Small intestine (tissue), 7 donors: ENCODE data around the gene PRDM16. TPM values are rescaled to one million over a fixed set of nuclear protein-coding genes. Genes with fewer than 3 reads are reported as not detected.

Source experiments
- DNase-seq, 2 donors: peaks; one replicate each; pipeline versions ENCODE4 v3.0.0 to v3.0.0-alpha.2; 2013
- FAIRE-seq: peaks from 2 replicates; lab custom pipeline; 2012; peaks lifted over from hg19 to GRCh38; lab: Jason Lieb, UNC
- H3K27ac ChIP-seq, 3 donors: one replicate each; pipeline ENCODE4 v1.5.1; 2013; ENCODE audit warnings: low read length in 2 of 3, mild to moderate bottlenecking in 2 of 3, control low read depth in 1 of 3, inconsistent platforms in 1 of 3, low read depth in 1 of 3, moderate library complexity in 1 of 3
- H3K27me3 ChIP-seq, 3 donors: one replicate each; pipeline ENCODE4 v1.6.1; 2013; ENCODE audit warnings: low read length in 3 of 3, inconsistent platforms in 1 of 3; ENCODE audit not compliant: control insufficient read depth in 3 of 3, insufficient read depth in 3 of 3
- H3K36me3 ChIP-seq, 3 donors: one replicate each; pipeline ENCODE4 v1.6.1; 2013; ENCODE audit warnings: low read length in 3 of 3, inconsistent platforms in 1 of 3, low read depth in 1 of 3, mild to moderate bottlenecking in 1 of 3, moderate library complexity in 1 of 3; ENCODE audit not compliant: control insufficient read depth in 3 of 3, insufficient read depth in 2 of 3
- H3K4me1 ChIP-seq, 3 donors: one replicate each; pipeline ENCODE4 v1.6.1; 2013; ENCODE audit warnings: low read length in 2 of 3, inconsistent platforms in 1 of 3, low read depth in 1 of 3, mild to moderate bottlenecking in 1 of 3, moderate library complexity in 1 of 3; ENCODE audit not compliant: control insufficient read depth in 3 of 3, insufficient read depth in 2 of 3
- H3K4me3 ChIP-seq, 3 donors: one replicate each; pipeline ENCODE4 v1.5.1; 2013; ENCODE audit warnings: low read length in 3 of 3, control low read depth in 1 of 3, inconsistent platforms in 1 of 3, low read depth in 1 of 3, mild to moderate bottlenecking in 1 of 3, moderate library complexity in 1 of 3
- H3K9me3 ChIP-seq, 2 donors: one replicate each; pipeline ENCODE4 v1.6.1; 2013; ENCODE audit warnings: low read depth in 1 of 2, low read length in 1 of 2; ENCODE audit not compliant: control insufficient read depth in 2 of 2, insufficient read depth in 1 of 2
- WGBS, 3 donors: extraction: QIAGEN DNeasy Blood & Tissue Kit; methylation state at CpG; one replicate each; pipeline ENCODE4 v1.1.7; 2013; 5-methylcytosine and 5-hydroxymethylcytosine counted together
- polyA plus RNA-seq, 4 donors: library from polyadenylated mRNA; stranded (reverse) in 3 of 4; unstranded in 1 of 4; fragments of 200-250 nt in 3 of 4; fragments of 120-200 nt in 1 of 4; gene quantifications; one replicate each; pipeline versions ENCODE4 v1.2.1 to v1.2.3, GENCODE V29; 2013
- donor health status: healthy with polysubstance abuse.
- donor health status: control.
- donor health status: control.
- donor health status: Bipolar disorder and iron deficiency.
- donor health status: healthy.

Gene PRDM16
- polyA plus RNA-seq, 4 donors: 5.4 to 11.4 (median 8.2) TPM

GRCh38 chr1:3259020-3259419 is 190.0 kb downstream of the PRDM16 start:
- H3K27ac ChIP-seq: no peak overlapping the region
- FAIRE-seq (no peak), DNase-seq (no peak)
- H3K9me3 ChIP-seq: peaks cover 0 to 4% of the 10 kb centered on the region in 2 donors
- H3K27me3 ChIP-seq: no peaks in the 10 kb centered on the region
- no peak overlapping the region for H3K4me3 ChIP-seq
- WGBS, 3 donors: 83 to 89% (median 84%) methylated on average over 12 to 14 of the region's 14 CpGs
- peaks cover 6 to 23% (median 8%) of the 10 kb centered on the region in 3 donors for H3K4me1 ChIP-seq
- peaks cover 0 to 7% (median 0%) of the 10 kb centered on the region in 3 donors for H3K36me3 ChIP-seq

- DNase-seq: peak in 1 of 2 donors; percentile 53
- no peak overlapping the region for H3K4me3 ChIP-seq
- H3K36me3 ChIP-seq: peaks cover 0 to 5% (median 0%) of the 10 kb centered on the region in 3 donors
- H3K27ac ChIP-seq: no peak overlapping the region
- peaks cover 6 to 25% (median 8%) of the 10 kb centered on the region in 3 donors for H3K4me1 ChIP-seq
- no peak for FAIRE-seq
- 67 to 72% (median 69%) methylated on average over 21 of the region's 21 CpGs for WGBS, 3 donors
- H3K27me3 ChIP-seq: no peaks in the 10 kb centered on the region
- peaks cover 0 to 4% of the 10 kb centered on the region in 2 donors for H3K9me3 ChIP-seq
Measured at GRCh38 chr1:3261007-3261968, 192.3 kb downstream of the PRDM16 start.

- H3K27ac ChIP-seq: no peak overlapping the region
- H3K9me3 ChIP-seq: peaks cover 0 to 2% of the 10 kb centered on the region in 2 donors
- FAIRE-seq: no peak
- H3K4me3 ChIP-seq: no peak overlapping the region
- H3K36me3 ChIP-seq: peaks cover 0 to 5% (median 0%) of the 10 kb centered on the region in 3 donors
- no peak for DNase-seq
- peaks cover 6 to 25% (median 8%) of the 10 kb centered on the region in 3 donors for H3K4me1 ChIP-seq
- H3K27me3 ChIP-seq: no peaks in the 10 kb centered on the region
- 77 to 84% (median 83%) methylated on average over 11 of the region's 11 CpGs for WGBS, 3 donors
Measured at GRCh38 chr1:3261969-3262579, 193.1 kb downstream of the PRDM16 start.

GRCh38 chr1:3262681-3263286 is 193.8 kb downstream of the PRDM16 start:
- peaks cover 0 to 2% (median 0%) of the 10 kb centered on the region in 3 donors for H3K36me3 ChIP-seq
- no peaks in the 10 kb centered on the region for H3K27me3 ChIP-seq
- peaks cover 6 to 25% (median 8%) of the 10 kb centered on the region in 3 donors for H3K4me1 ChIP-seq
- H3K9me3 ChIP-seq: no peaks in the 10 kb centered on the region
- no peak overlapping the region for H3K4me3 ChIP-seq
- 81 to 82% (median 82%) methylated on average over 25 to 26 of the region's 26 CpGs for WGBS, 3 donors
- no peak overlapping the region for H3K27ac ChIP-seq
- no peak for FAIRE-seq
- peak in 1 of 2 donors; percentile 34 for DNase-seq

GRCh38 chr1:3263790-3264189 is 194.8 kb downstream of the PRDM16 start:
- FAIRE-seq (no peak), DNase-seq (peak; percentile 36 to 85)
- Histone ChIP-seq H3K36me3 (no peaks in the 10 kb centered on the region), H3K4me1 (peaks cover 6 to 25% (median 8%) of the 10 kb centered on the region in 3 donors), H3K27me3 (no peaks in the 10 kb centered on the region), H3K4me3 (no peak overlapping the region), H3K9me3 (no peaks in the 10 kb centered on the region), H3K27ac (peak overlapping the region in 1 of 3 donors; percentile 28)
- 34 to 67% (median 46%) methylated on average over 10 of the region's 10 CpGs for WGBS, 3 donors

- Histone ChIP-seq H3K36me3 (no peaks in the 10 kb centered on the region), H3K9me3 (no peaks in the 10 kb centered on the region), H3K4me1 (peaks cover 6 to 25% (median 8%) of the 10 kb centered on the region in 3 donors), H3K4me3 (no peak overlapping the region), H3K27ac (no peak overlapping the region), H3K27me3 (no peaks in the 10 kb centered on the region)
- DNase-seq: no peak
- 65 to 77% (median 74%) methylated on average over 9 to 10 of the region's 10 CpGs for WGBS, 3 donors
- no peak for FAIRE-seq
Measured at GRCh38 chr1:3264456-3264855, 195.5 kb downstream of the PRDM16 start.

GRCh38 chr1:3265835-3266805 is 197.1 kb downstream of the PRDM16 start:
- Histone ChIP-seq H3K4me1 (peaks cover 6 to 27% (median 8%) of the 10 kb centered on the region in 3 donors), H3K27ac (no peak overlapping the region), H3K4me3 (no peak overlapping the region), H3K9me3 (no peaks in the 10 kb centered on the region), H3K27me3 (no peaks in the 10 kb centered on the region), H3K36me3 (peaks cover 0 to 3% (median 0%) of the 10 kb centered on the region in 3 donors)
- FAIRE-seq: no peak
- WGBS, 3 donors: 89 to 95% (median 94%) methylated on average over 53 of the region's 53 CpGs
- no peak for DNase-seq
